GM21529 (cell line): Measurements from ENCODE around the gene ACAD9.
A peak's percentile ranks its signal among the peaks of the same experiment; 100 is the strongest.
"Not testable (repeated sequence)": the region's sequence is repeated elsewhere in the genome, so short reads cannot be mapped to it uniquely, and the experiment has no call there.

Experiments used
- ATAC-seq: cut with Tn5 transposase; IDR thresholded peaks from one replicate; pipeline ENCODE4 v1.9.1; 2021; ENCODE audit not compliant: unreplicated experiment

ACAD9 gene

DNA sequence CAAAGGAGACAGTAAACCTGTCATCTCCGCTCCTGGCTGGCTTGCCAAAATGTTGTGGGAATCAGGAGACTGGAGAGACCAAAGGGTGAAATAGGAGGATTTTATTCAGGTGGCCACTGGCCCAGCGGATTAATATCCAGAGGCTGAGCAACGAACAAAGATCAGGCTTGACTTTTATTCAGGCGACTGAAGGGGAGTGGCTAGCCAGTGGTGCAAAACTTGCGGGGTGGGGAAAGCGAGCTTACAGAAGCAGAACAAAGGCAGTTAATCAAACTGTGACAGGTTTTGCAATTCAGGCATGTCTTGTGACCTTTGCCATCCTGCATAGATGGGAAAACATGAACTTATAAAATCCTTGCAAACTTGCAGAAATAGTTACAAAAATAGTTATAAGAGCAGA is 19.8 kb upstream of the ACAD9 start:
- no peak for ATAC-seq

DNA sequence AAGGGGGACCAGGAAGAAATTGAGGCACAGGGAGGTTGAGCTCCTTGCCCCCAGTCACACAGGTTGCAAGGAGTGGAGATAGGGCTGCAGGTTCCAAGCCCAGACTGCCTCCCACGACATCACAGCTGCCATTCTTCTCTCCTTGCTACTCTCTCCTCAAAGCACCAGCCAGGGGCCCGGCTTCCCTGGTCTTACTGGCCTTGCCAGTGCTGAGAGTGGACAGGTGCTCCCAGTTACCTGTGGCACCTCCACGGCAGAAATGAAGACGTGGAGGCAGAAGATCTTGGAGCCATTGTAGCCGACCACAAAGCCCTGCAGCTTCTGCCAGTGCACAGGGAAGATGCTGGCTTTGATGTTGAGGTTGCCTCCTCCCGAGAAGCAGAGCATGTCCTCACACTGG is 17.9 kb upstream of the ACAD9 start:
- ATAC-seq = no peak

DNA sequence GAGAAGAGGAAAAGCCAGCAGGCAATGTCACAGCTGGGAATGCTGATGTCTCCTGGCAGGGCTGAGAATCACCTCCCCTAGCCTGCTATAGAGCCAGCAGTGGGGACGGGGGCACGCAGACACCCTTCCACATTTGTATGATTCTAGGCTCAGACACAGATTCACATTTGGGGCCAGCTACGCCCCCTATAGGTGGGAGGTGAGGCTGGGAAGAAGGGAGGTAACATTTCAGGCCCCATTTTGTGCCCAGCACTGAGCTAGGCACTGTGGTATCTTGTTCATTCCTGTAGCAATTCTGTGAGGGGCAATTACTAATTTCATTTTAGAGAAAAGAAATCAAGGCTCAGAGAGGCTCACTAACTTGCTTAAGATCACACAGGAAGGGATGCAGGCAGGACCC is 15.9 kb upstream of the ACAD9 start:
- ATAC-seq = no peak

- ATAC-seq = no peak
These were observed 15.0 kb upstream of the ACAD9 start for GRCh38 chr3:128864351-128864811.

DNA sequence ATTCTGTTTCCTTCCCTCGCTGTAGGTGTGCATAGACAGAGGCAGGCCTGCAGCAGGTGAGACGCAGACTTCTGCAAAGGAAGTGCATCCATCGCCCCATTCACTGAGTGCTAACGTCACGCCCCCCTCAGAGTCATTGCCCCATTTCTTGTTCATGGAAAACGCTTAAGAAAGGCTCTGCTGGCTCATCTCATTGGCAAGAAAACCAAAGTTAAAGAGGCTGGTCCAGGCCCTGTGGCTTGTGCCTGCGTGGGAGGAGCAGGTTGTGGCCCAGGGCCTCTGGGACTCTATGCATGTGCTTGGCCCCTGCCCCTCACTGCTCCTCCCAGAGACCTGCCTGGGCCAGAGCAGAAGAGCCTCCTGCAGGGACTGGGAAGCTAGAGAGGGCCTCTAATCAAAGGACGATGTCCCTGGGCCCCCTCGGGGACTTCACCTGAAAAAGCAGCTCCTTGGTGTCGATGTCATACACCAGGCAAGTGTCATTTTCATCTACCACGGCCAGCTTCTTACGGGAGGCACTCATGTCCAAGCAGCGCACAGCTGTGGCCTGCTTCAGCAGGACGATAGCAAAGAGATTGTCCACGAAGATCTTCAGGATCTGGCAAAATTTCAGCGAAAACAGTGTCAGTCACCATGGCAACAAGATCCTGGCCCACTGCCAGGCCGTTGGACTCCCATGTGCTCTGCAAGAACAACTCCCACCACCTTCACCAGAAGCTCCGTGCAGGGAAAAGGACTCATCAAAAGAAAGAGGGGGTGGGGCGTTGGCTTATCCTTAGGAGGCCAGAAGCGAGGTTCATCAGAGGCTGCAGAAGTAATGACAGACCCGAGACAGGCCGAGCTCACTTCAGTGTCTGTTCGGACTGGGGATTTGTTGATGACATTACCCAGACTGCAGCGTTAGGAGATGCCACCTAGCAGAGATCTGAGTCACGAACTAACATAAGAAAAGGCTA is 14.3 kb upstream of the ACAD9 start:
- not testable (repeated sequence) for ATAC-seq

- ATAC-seq = no peak
These were observed 12.0 kb upstream of the ACAD9 start for GRCh38 chr3:128867200-128868125.

DNA sequence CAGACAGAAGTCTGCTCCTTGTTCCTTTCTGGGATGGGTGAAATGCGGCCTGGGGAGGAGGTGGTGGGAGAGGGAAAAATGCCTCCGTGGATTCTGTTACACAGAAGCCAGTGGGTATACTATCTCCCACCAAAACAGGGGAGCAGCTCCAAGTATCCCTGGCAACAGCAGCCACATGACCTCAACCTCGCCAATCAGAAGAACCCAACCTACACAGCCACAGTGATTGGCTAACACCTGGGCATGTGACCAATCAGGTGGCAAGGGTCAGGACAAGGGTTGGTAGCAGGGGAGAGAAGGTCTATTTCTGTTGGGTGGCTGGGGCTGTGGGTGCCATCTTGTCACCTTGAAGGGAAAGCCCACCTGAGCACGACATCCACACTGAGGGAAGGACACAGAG is 9.1 kb upstream of the ACAD9 start:
- no peak for ATAC-seq

GRCh38 chr3:128872282-128872681 is 7.1 kb upstream of the ACAD9 start:
- ATAC-seq = no peak

DNA sequence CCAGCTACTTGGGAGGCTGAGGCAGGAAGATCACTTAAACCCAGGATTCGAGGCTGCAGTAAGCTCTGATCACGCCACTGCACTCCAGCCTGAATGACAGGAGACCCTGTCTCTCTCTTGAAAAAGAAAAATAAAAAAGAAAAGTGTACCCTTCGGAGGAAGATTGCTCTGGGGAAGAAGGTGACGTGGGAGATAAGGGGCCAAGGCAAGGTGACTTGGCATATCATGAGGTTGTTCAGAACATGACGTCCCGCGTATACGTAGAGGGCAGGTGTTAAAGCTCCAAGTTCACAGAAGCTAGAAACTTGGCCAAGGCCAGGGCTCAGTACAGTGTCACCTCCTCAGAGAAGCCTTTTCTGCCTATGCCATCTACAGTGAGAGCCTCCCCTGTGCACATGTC is 6.7 kb upstream of the ACAD9 start:
- ATAC-seq = no peak

DNA sequence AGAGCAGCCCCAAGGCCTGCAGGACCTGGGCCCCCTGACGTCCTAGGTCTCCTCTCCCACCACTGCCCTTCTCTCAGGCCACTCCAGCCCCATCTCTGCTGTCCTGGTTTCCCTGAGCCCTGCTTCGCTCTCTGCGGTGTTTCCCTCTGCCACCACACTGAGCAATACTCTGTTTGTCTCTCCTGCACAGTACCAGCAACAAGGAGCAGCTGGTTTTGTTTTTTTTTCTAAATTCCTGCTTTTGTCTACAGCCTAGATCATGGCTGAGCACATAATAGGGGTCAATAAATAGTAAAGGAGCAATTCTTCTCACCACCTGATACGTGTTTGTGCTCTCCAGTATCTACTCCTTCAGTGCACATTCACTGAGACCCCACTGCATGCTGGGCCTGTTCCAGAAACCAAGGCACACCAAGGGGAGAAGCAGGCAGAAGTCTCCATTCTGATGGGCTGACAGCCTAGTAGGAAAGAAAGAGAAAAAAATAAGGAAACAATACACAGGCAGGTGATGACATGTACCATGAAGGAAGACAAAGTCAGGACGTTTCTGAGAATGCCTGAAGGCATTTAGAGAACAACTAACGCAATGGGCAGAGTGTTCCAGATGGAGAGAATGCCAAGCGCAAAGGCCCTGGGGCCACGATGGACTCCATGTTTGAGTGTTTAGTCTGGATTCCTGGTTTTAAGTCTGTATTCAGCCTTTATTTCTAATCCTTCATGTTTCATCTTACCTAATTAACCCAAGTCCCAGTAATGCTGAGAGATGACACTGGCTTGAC is 6.0 kb upstream of the ACAD9 start:
- no peak for ATAC-seq

GRCh38 chr3:128874481-128875180 is 4.8 kb upstream of the ACAD9 start:
- ATAC-seq = no peak

DNA sequence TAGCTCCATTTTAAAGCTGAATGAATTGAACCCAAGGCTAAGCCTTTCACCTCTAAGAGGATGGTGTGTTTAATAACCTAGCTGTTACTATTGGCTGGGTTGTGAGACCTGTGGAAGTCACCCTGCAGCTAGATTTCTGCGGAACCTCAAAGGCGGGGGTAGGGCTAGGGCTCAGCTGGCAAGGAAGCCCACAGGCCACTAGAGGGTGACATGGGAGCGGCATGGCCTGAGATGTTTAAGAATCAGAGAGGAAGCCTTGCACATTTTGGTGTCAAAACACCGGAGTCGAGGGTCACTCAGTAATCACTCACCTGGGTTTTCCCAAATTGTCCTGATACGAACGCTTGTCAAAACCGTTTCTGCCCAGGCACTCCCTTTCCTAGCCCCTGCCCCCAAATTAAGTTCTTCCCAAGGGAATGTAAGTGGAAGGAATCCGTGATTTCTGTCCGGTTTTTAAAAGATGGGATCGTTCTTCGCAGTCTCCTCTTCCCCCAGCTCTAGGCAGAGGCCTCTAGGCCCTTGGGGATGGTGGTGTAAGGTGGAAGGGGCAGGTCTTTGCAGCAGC is 3.8 kb upstream of the ACAD9 start:
- ATAC-seq = no peak

DNA sequence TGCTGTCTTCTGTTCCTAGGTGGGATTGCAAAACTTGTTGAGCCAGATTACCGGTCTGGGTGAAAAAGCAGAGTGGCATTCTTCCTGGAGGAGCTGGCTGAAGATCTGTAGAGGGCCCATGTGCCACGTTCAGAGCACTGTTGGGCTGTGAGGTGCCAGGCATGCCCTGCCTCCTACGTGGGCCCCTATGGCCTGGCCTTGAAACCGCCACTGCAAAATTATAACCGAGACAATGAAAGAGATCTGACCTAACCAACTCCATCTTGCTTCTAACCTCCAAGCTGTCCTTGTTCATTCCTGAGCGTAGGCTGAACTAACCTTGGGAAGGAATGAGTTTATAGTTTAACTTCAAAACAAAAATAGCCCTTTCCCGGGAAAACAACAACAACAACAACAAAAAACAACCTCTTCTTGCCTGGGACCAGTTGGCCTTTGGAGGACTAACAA is 1.4 kb upstream of the ACAD9 start:
- ATAC-seq = no peak

DNA sequence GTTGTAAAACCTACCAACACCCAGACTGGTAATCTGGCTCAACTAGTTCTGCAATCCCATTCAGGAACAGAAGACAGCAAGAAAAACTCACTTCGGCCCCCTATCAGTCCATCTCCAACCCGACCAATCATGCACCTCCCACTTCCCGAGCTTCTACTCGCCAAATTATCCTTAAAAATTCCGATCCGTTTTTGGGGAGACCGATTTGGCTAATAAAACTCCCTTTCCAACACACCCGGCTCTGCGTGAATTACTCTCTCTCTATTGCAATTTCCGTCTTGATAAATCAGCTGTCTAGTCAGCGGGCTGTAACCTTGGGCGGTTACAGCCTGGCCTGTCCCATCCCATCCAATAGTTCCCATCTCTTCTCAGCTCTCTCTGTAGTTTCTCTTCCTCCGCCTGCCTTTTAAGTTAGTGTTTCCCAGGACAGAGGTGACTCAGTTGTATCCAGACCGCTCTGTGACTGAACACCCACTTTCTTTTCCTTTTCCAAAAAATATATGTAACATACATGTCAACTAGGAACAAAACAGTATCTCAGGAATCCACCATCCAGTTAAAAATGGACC is 780 bp upstream of the ACAD9 start:
- ATAC-seq = peak; percentile 22

DNA sequence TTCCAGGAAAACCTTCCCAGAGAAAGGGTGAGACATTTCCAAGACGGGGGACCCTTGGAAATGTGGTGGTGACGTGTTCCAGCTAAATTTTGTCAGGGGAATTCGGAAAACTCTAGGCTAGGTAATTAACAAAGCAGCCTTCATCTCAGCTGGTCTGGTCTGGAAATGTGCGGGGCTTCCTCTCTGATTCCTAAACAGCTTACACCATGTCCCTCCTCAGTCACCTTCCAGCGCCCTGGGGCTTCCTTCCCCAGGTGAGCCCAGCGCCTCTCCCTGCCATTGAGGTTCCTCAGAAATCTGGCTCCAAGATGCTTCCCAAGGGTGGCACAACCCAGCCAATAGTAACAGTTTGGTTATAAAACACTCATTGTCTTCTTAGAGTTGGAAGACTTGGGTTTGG is 571 bp downstream of the ACAD9 start:
- no peak for ATAC-seq

DNA sequence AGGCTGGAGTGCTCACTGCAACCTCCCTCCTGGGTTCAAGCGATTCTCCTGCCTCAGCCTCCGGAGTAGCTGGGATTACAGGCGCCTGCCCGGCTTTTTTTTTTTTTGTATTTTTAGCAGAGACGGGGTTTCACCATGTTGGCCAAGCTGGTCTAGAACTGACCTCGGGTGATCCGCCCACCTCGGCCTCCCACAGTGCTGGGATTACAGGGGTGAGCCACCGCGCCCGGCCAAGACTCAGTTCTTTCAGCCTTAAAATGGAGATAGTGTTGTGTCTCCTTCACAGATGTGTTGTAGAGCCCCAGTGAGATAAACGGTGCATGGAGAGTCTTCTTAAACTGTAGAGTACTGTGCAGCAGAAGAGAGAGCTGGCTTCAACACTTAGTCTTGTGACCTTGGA is 1.0 kb downstream of the ACAD9 start:
- ATAC-seq = not testable (repeated sequence)

GRCh38 chr3:128881576-128881975 is 2.2 kb downstream of the ACAD9 start:
- no peak for ATAC-seq

- no peak for ATAC-seq
These were observed 3.3 kb downstream of the ACAD9 start for GRCh38 chr3:128882719-128883118.

- no peak for ATAC-seq
These were observed 5.6 kb downstream of the ACAD9 start for GRCh38 chr3:128884992-128885391.
